K562 (cell line): ENCODE results near the gene ERBB3. TPM values are rescaled to one million over a fixed set of nuclear protein-coding genes. Genes with fewer than 3 reads are reported as not detected.
A peak's percentile ranks its signal among the peaks of the same experiment; 100 is the strongest.

ENCODE experiments used
- ATAC-seq: fragments of 200-7000 bp; cut with Tn5 transposase; 3 replicates; pipeline ENCODE4 v1.9.1; 2020; ENCODE audit warnings: moderate library complexity
- BruUV-seq: library from RNA; stranded (reverse); fragments of 400-500 nt; replicated peaks from 2 replicates; lab custom pipeline; 2021; lab: Mats Ljungman, UMichigan
- CTCF ChIA-PET: fragments of 300-600 bp; formaldehyde crosslinking; extraction: SDS; loops from one replicate; lab custom pipeline; 2021; ENCODE audit warnings: low intra/inter-chr PET ratio; lab: Yijun Ruan, JAX
- POLR2A ChIA-PET: fragments of 300-600, 350-650 bp; sonication (Branson Sonifier 250); formaldehyde crosslinking; extraction: SDS; loops from one replicate; lab custom pipeline; 2021; ENCODE audit warnings: antibody characterized with exemption, inconsistent platforms; lab: Yijun Ruan, JAX
- DNase-seq, 4 experiments: peaks; one replicate each; pipeline versions ENCODE4 v3.0.0 to v3.0.0-alpha.2; 2011 to 2018; ENCODE audit warnings: low spot score in 3 of 4, mixed read lengths in 3 of 4; ENCODE audit errors: extremely low read depth in 1 of 4
- FAIRE-seq: peaks from 2 replicates; lab custom pipeline; 2011; peaks lifted over from hg19 to GRCh38; lab: Jason Lieb, UNC
- H2AFZ ChIP-seq: 2 replicates; pipeline ENCODE4 v1.6.0; 2011; ENCODE audit warnings: low read depth, low read length, control low read depth, inconsistent platforms
- H3K27ac ChIP-seq: fragments of 200-600 bp; 3 replicates; pipeline ENCODE4 v1.8.0; 2011; ENCODE audit warnings: low read depth, mild to moderate bottlenecking, control low read depth, inconsistent platforms, low read length, moderate library complexity, mixed read lengths; ENCODE audit errors: extremely low read depth
- H3K27me3 ChIP-seq, 2 experiments: fragments of 300-600 bp in 1 of 2; 2 replicates in 1 of 2; 3 replicates in 1 of 2; pipeline versions ENCODE4 v1.6.0 to v1.8.0; 2011; ENCODE audit warnings: inconsistent platforms in 2 of 2, low read length in 2 of 2, mild to moderate bottlenecking in 1 of 2, mixed read lengths in 1 of 2, moderate library complexity in 1 of 2; ENCODE audit not compliant: control insufficient read depth in 2 of 2, insufficient read depth in 2 of 2
- H3K36me3 ChIP-seq: fragments of 300-600 bp; 3 replicates; pipeline ENCODE4 v1.8.0; 2011; ENCODE audit warnings: mild to moderate bottlenecking, low read length, inconsistent platforms; ENCODE audit not compliant: control insufficient read depth, insufficient read depth
- H3K4me1 ChIP-seq, 2 experiments: fragments of 200-600 bp in 1 of 2; replicated peaks in 1 of 2; 2 replicates in 1 of 2; 3 replicates in 1 of 2; pipeline versions ENCODE4 v1.5.1 to v1.8.0; 2011; ENCODE audit warnings: inconsistent platforms in 2 of 2, low read length in 2 of 2, mild to moderate bottlenecking in 1 of 2, mixed read lengths in 1 of 2, moderate library complexity in 1 of 2; ENCODE audit not compliant: control insufficient read depth in 2 of 2, insufficient read depth in 2 of 2
- H3K4me2 ChIP-seq: 2 replicates; pipeline ENCODE4 v1.6.1; 2011; ENCODE audit warnings: low read length, control low read depth, inconsistent platforms, mixed read lengths; ENCODE audit not compliant: insufficient read depth
- H3K4me3 ChIP-seq: fragments of 200-600 bp; sonication (generic), shearing (Covaris generic); 2 replicates; pipeline ENCODE4 v1.5.1; 2016; ENCODE audit warnings: control low read depth, inconsistent platforms
- H3K79me2 ChIP-seq: fragments of 200-600 bp; 3 replicates; pipeline ENCODE4 v1.8.0; 2011; ENCODE audit warnings: low read length, inconsistent platforms; ENCODE audit not compliant: control insufficient read depth, insufficient read depth
- H3K9ac ChIP-seq, 2 experiments: 2 replicates each; pipeline versions ENCODE4 v1.6.0 to v1.6.1; 2011; ENCODE audit warnings: low read depth in 2 of 2, low read length in 2 of 2, control low read depth in 1 of 2, inconsistent platforms in 1 of 2, mild to moderate bottlenecking in 1 of 2, mixed read lengths in 1 of 2; ENCODE audit not compliant: insufficient read depth in 1 of 2
- H3K9me1 ChIP-seq: one replicate; pipeline ENCODE4 v1.6.0; 2011; ENCODE audit warnings: inconsistent platforms, mild to moderate bottlenecking, low read length, moderate library complexity; ENCODE audit not compliant: control insufficient read depth, insufficient read depth
- H3K9me3 ChIP-seq: replicated peaks from 2 replicates; pipeline ENCODE4 v1.5.1; 2011; ENCODE audit warnings: low read depth, low read length, inconsistent platforms; ENCODE audit not compliant: control insufficient read depth, insufficient read depth
- H4K20me1 ChIP-seq: replicated peaks from 2 replicates; pipeline ENCODE4 v1.6.1; 2011; ENCODE audit warnings: low read length, inconsistent platforms, mixed read lengths; ENCODE audit not compliant: control insufficient read depth, insufficient read depth
- ARID3B ChIP-seq: fragments of 250-450 bp; sonication (Bioruptor Pico); IDR thresholded peaks from 2 replicates; pipeline ENCODE4 v1.4.0; 2020; ENCODE audit warnings: borderline replicate concordance
- THRB ChIP-seq: fragments of 450-650 bp; formaldehyde crosslinking; conservative IDR thresholded peaks from 2 replicates; pipeline ENCODE4 v1.4.0; 2022; ENCODE audit warnings: mild to moderate bottlenecking, missing genetic modification characterization
- ZC3H11A ChIP-seq: IDR thresholded peaks from 2 replicates; pipeline ENCODE4 v1.6.1; 2012; ENCODE audit warnings: low read depth, low read length, improper control_type of control experiment
- WGBS: fragments of 100-300 bp; shearing (Covaris generic); methylation state at CpG from one replicate; pipeline ENCODE4 v1.1.6; 2016; ENCODE audit warnings: low coverage, mixed read lengths; ENCODE audit not compliant: insufficient coverage; ENCODE audit errors: missing lambda C conversion rate; 5-methylcytosine and 5-hydroxymethylcytosine counted together
- in situ Hi-C: fragments of 300-500 bp; cut with MboI; formaldehyde crosslinking; loops from 4 replicates; pipeline ENCODE4 v1.15.0; 2018; ENCODE audit warnings: inconsistent platforms, mixed read lengths
- intact Hi-C: fragments of 100-400 bp; cut with micrococcal nuclease; formaldehyde crosslinking; loops from 2 replicates; pipeline ENCODE4 v1.14.2; 2022
- polyA plus RNA-seq, 8 experiments: library from polyadenylated mRNA; depleted of rRNA in 4 of 8; stranded (reverse) in 5 of 8; unstranded in 3 of 8; fragments of >200 nt; fragmentation: Nextera tagmentation in 2 of 8; fragmentation: Illumina TruSeq in 1 of 8; extraction: Ambion mirVana in 2 of 8; extraction: Trizol in 1 of 8; gene quantifications; 2 replicates each; pipeline versions ENCODE4 v1.2.1 to v1.2.3, GENCODE V29; 2011 to 2014; ENCODE audit warnings: inconsistent platforms in 1 of 8, missing spikeins in 1 of 8
- total RNA-seq, 7 experiments: library from RNA; depleted of rRNA in 6 of 7; stranded (reverse); fragments of >200 nt in 6 of 7; fragmentation: Illumina TruSeq in 2 of 7; extraction: Trizol in 2 of 7; gene quantifications; 2 replicates each; pipeline versions ENCODE4 v1.2.1 to v1.2.3, GENCODE V29; 2011 to 2021; ENCODE audit warnings: low replicate concordance in 1 of 7

ERBB3 gene
- total and polyA plus RNA-seq, 9 of the 15 experiments (the other 6 are each of a cell fraction or from before 2014, with no cell fraction given): 1.5 to 5.4 (median 3.8) TPM

- intact Hi-C loops: no loop called here
- WGBS: 33% methylated on average over 3 of the region's 3 CpGs
Observed at GRCh38 chr12:56098592-56098991, 18.6 kb downstream of the ERBB3 start.

More at GRCh38 chr12:56098592-56098991, 18.6 kb downstream of the ERBB3 start:
- DNase-seq (peak in 1 of 4 experiments; percentile 9), ATAC-seq (no peak), FAIRE-seq (no peak)
- H3K79me2 ChIP-seq: no peaks in the 10 kb centered on the region; the same call in 1 of the 3 replicates
- no peak overlapping the region for H2AFZ ChIP-seq
- H3K36me3 ChIP-seq: no peaks in the 10 kb centered on the region
- H3K9me3 ChIP-seq: no peaks in the 10 kb centered on the region
- no peak overlapping the region for H3K27ac ChIP-seq
- in situ Hi-C loops: no loop called here
- no peak overlapping the region for H3K9ac ChIP-seq
- no peaks in the 10 kb centered on the region for H4K20me1 ChIP-seq
- no peak overlapping the region for H3K4me2 ChIP-seq
- peaks cover 3 to 8% of the 10 kb centered on the region in 2 experiments; a peak in 4 of 5 replicates for H3K4me1 ChIP-seq
- no peak overlapping the region for H3K4me3 ChIP-seq
- H3K9me1 ChIP-seq: no peaks in the 10 kb centered on the region
- H3K27me3 ChIP-seq: peaks cover 0 to 6% of the 10 kb centered on the region in 2 experiments; a peak in 1 of 5 replicates
- ChIA-PET CTCF (no interaction called here), POLR2A (interaction anchor here (0.6 kb wide), 1 partner anchor 14 kb away, joined by 3 read pairs; no protein-coding TSS in a partner anchor)
- BruUV-seq: no TSS peak
- TF ChIP-seq ARID3B (CRISPR knock-in tag) (no peak), THRB (CRISPR knock-in tag) (no peak), ZC3H11A (no peak)
- TF ChIP-seq, all 486 proteins: peak for 0
